ENCODE results near the gene KRTAP5-9.

DNA sequence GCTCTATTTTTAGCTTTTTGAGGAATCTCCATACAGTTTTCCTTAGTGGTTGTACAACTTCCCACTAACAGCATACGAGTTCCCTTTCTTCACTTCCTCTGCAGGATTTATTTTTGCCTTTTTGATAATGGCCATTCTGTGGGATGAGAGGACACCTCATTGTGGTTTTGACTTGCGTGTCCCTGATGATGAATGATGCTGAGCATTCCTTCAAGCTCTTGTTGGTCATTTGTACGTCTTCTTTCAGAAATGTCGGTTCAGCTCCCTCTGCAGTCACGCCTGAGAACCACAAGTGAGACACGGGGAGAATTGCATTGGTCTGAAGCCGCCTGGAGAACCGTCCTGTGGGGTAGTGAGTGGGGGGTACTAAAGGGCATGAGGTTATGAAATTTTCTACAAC, 15.2 kb downstream of the KRTAP5-9 start:
- TF ChIP-seq POLR2A (IDR thresholded peaks at IDR 0.05; ENCODE audit: low read depth, low read length): no peak
- no peak for TF ChIP-seq POLR2AphosphoS5 (IDR thresholded peaks at IDR 0.05; ENCODE audit: low read depth, low read length)
- TF ChIP-seq TAF1 (IDR thresholded peaks at IDR 0.05; ENCODE audit: low read depth, low read length): no peak
